Mucosa of rectum (tissue), 2 donors: Measurements from ENCODE around the gene ACOXL.

Experiments
- H3K27ac ChIP-seq, 2 donors: one replicate each; pipeline ENCODE4 v1.7.0; 2013; ENCODE audit warnings: inconsistent platforms in 2 of 2, low read depth in 2 of 2, low read length in 2 of 2
- H3K27me3 ChIP-seq, 2 donors: one replicate each; pipeline ENCODE4 v1.7.0; 2013; ENCODE audit warnings: low read length in 2 of 2; ENCODE audit not compliant: control insufficient read depth in 2 of 2, insufficient read depth in 2 of 2
- H3K36me3 ChIP-seq, 2 donors: one replicate each; pipeline ENCODE4 v1.7.0; 2013; ENCODE audit warnings: low read length in 2 of 2; ENCODE audit not compliant: control insufficient read depth in 2 of 2, insufficient read depth in 2 of 2
- H3K4me1 ChIP-seq, 2 donors: one replicate each; pipeline ENCODE4 v1.7.0; 2013; ENCODE audit warnings: low read length in 2 of 2, mild to moderate bottlenecking in 1 of 2; ENCODE audit not compliant: control insufficient read depth in 2 of 2, insufficient read depth in 2 of 2
- H3K4me3 ChIP-seq, 2 donors: one replicate each; pipeline ENCODE4 v1.7.0; 2013; ENCODE audit warnings: low read length in 2 of 2
- H3K9ac ChIP-seq, 2 donors: one replicate each; pipeline ENCODE4 v1.7.0; 2013; ENCODE audit warnings: low read length in 2 of 2, low read depth in 1 of 2, mild to moderate bottlenecking in 1 of 2
- H3K9me3 ChIP-seq, 2 donors: one replicate each; pipeline ENCODE4 v1.7.0; 2013; ENCODE audit warnings: low read length in 2 of 2; ENCODE audit not compliant: control insufficient read depth in 2 of 2
- donor health status: healthy.
- donor health status: Normal muscosa, but diverticular disease.

The ACOXL gene

DNA sequence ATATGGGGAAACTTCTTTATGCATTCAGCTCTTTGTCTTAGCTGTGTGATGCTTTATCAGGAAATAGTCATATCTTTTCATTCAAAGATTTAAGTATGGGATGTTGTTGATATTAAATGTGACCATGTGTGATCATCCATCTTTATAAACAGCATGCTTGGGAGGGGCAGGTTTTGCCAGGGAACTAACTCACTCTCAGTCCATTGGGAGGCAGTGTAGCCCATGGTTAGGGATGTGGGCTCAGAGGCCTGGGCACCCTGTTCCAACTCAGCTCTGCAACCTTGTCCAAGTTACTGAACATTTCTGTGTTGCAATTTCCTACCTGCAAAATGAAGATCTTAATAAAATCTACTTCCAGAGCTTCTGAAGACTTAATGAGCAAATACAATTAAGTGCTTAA lies 296.3 kb downstream of the ACOXL start:
- Histone ChIP-seq H3K27me3 (no peaks in the 10 kb centered on the region), H3K36me3 (no peaks in the 10 kb centered on the region), H3K27ac (peak overlapping the region in 1 of 2 donors; percentile 89), H3K9me3 (no peaks in the 10 kb centered on the region), H3K4me3 (no peak overlapping the region), H3K4me1 (peaks cover 38 to 58% of the 10 kb centered on the region in 2 donors), H3K9ac (no peak overlapping the region)

DNA sequence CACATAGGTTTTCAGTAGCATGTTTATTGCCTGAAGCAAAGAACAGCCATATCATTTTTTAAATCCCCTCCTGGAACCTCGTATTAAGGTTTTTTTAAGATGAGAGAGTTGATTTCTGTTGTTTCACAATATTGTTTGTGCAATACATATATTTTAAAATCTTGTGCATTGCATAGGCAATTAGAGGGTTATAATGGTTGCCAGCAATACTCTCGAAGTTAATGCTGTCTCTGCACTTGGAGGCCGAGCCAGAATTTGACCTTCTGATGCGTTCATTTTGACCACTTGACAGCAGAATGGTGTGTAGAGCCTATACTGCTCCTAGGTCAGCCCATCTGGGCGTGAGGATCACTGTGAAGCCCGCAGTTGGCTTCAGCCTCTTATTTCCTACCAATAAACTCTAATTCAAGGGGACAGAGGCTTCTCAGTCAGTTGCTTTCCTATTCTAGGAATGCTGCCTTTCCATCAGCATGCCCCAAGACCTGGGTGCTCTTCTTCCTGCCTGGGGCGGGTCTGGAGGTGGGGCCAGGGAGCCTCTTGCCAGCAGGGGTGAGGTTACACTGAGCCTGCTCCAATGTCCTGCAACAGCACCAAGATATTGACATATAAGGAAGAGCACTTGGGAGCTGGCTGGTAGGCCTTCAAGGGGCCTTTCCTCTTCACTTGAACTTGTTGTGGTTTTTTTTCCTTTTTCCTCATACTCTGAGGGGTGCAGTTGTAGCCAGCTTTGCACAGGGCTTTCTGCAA lies 297.0 kb downstream of the ACOXL start:
- Histone ChIP-seq H3K27me3 (no peaks in the 10 kb centered on the region), H3K4me3 (no peak overlapping the region), H3K4me1 (peaks cover 42 to 60% of the 10 kb centered on the region in 2 donors), H3K27ac (peak overlapping the region; percentile 85 to 89), H3K9me3 (no peaks in the 10 kb centered on the region), H3K9ac (peak overlapping the region in 1 of 2 donors; percentile 47), H3K36me3 (no peaks in the 10 kb centered on the region)

DNA sequence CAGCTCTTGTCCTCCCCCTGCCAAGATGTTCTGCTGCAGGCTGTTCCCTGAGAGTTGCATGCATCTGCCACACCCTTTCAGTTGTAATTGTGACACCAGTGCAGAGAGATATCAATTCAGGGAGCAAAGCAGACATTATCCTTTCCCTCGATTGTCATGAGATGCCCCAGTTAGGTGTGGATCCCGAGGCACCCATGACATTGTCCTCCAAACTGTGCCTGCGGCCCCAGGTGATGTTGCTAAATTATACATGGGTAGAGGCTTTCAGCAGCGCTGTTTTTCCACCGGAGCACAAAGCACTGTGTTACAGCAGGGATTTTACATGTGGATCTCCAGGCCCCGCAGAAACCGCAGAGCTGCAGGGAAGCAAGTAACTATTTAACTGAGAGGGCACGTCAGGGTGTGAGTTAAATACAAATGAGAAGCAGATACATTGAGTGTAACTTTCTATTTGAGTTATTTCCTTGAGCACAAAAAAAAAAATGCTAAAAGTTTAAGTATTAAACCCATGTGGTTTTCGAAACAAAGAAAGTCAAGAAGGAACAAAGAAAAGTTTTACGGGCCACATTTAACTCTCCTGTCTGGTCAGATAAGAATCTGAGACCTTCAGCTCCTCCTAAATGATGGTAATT lies 298.0 kb downstream of the ACOXL start:
- H3K36me3 ChIP-seq: no peaks in the 10 kb centered on the region
- peaks cover 46 to 53% of the 10 kb centered on the region in 2 donors for H3K4me1 ChIP-seq
- H3K27me3 ChIP-seq: no peaks in the 10 kb centered on the region
- H3K9me3 ChIP-seq: no peaks in the 10 kb centered on the region
- peak overlapping the region; percentile 85 to 89 for H3K27ac ChIP-seq
- H3K9ac ChIP-seq: peak overlapping the region; percentile 35 to 47
- H3K4me3 ChIP-seq: no peak overlapping the region

DNA sequence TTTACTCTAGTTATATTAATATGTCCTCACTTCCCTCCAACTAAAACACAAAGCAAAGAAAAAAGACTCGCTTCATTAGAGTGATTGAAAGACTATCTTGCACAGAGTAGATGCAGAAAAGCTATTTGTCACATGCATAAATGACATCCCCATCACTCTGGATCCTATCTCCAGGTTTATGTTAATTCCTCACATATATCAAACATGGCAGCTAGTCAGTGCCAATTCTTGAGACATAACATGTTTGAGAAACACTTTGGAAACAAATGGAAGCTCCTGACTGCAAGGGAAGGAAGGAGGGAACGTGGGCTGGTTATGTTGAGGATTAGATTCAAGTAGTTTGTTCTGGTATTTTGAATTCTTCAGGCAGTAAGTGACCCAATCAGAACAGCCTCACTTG lies 298.6 kb downstream of the ACOXL start:
- Histone ChIP-seq H3K36me3 (no peaks in the 10 kb centered on the region), H3K4me1 (peaks cover 46 to 52% of the 10 kb centered on the region in 2 donors), H3K27ac (peak overlapping the region; percentile 85 to 89)

DNA sequence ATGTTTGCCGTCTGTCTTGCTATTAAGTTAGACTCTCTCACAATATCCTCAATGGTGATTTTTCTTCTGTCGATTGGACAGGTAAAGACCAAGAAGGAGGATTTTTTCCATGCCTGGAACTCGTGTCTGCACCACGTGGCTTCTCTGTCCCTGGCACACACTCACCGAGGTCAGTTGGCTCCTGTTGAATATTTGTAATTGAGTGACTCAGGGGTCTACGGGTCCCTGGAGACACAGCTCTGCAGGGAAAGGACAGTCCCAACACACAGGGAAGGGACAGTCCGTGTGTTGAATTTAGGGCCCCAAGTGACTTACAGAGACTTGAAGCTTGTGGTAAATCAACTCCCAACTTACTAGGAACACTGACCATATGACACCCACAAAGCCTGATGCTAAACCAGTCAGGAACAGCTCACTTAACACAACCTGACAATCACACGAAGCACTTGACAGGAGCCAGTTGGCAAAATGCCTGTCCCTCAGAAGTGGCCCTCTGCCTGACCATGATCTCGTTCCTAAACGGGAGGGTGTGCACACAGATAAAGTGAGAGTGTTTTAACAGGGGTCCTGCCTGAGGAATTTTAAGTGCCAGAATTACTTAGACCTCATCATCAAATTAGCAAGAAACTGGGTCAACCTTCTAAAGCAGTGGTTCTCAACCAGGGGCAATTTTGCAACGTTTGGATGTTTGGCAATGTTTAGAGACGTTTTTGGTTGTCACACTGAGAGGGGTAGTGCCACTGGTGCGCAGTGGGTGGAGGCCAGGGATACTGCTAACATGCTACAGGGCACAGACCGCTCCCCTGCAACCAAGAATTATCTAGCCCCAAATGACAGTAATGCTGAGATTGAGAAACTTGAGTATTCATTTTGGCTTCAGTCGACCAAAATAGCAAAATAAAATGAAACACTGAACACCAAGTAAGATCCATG lies 299.4 kb downstream of the ACOXL start:
- peak overlapping the region in 1 of 2 donors; percentile 37 for H3K4me3 ChIP-seq
- no peaks in the 10 kb centered on the region for H3K27me3 ChIP-seq
- peak overlapping the region in 1 of 2 donors; percentile 50 for H3K9ac ChIP-seq
- H3K4me1 ChIP-seq: peaks cover 46 to 52% of the 10 kb centered on the region in 2 donors
- no peaks in the 10 kb centered on the region for H3K9me3 ChIP-seq
- no peaks in the 10 kb centered on the region for H3K36me3 ChIP-seq
- H3K27ac ChIP-seq: peak overlapping the region; percentile 85 to 92

More for the DNA sequence above, 298.6 kb downstream of the ACOXL start:
- H3K27me3 ChIP-seq: no peaks in the 10 kb centered on the region
- H3K4me3 ChIP-seq: no peak overlapping the region
- H3K9me3 ChIP-seq: no peaks in the 10 kb centered on the region
- no peak overlapping the region for H3K9ac ChIP-seq

DNA sequence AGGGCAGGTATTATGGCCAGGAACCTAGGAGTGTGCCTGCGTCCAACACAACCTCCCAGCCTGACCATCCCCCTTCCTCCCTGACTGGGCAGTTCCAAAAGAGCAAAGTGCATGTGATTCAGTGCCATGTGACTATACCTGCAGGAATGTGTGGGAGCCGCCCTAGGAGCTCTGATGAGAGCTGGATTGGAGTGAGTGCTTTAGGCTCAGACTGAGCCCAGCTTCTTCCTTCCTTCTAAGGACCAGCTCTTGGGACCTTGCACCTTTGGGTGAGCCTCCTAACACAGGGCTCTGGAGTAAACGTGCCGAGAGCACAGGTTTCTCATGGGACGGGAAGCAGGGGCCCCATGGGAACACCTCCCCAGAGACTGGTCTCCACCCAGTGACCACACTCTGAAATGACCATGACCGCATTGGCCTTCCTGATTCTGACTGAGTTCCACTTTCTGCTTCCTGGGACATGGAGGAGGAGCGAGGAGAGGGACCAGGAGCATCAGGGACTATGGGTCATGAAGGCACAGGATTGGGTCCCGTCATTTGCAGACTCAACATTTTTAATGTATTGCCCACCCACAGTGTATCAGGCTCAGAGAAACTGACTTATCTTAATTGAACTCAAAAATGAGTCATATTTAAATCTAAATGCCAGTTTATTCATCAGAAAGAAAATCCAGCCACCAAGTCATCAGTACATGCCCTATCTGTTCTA lies 300.5 kb downstream of the ACOXL start:
- peaks cover 46 to 52% of the 10 kb centered on the region in 2 donors for H3K4me1 ChIP-seq
- H3K4me3 ChIP-seq: peak overlapping the region; percentile 2 to 37
- H3K9me3 ChIP-seq: no peaks in the 10 kb centered on the region
- peak overlapping the region in 1 of 2 donors; percentile 50 for H3K9ac ChIP-seq
- peak overlapping the region; percentile 85 to 92 for H3K27ac ChIP-seq
- no peaks in the 10 kb centered on the region for H3K27me3 ChIP-seq
- H3K36me3 ChIP-seq: no peaks in the 10 kb centered on the region

DNA sequence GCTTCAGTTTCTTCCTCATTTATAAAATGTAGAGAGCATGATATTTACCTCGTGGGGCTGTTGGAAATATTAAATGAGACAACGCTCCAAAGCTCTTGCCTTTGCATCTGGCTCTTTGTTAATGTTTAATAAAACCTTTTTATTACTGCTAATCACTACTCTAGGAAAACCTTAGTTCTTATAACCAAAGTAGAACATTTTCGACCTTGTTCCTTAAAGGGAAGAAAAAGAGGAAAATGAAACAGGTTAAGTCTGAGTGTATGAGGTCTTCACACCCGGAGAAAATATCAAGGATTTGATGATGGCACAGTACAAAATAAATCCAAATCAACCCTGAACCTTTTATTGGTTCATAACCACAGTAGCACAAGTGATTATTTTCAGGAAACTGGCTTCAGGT lies 301.8 kb downstream of the ACOXL start:
- Histone ChIP-seq H3K36me3 (no peaks in the 10 kb centered on the region), H3K9me3 (no peaks in the 10 kb centered on the region), H3K4me3 (no peak overlapping the region), H3K4me1 (peaks cover 45 to 50% of the 10 kb centered on the region in 2 donors), H3K27me3 (no peaks in the 10 kb centered on the region), H3K27ac (peak overlapping the region; percentile 85 to 92), H3K9ac (no peak overlapping the region)

DNA sequence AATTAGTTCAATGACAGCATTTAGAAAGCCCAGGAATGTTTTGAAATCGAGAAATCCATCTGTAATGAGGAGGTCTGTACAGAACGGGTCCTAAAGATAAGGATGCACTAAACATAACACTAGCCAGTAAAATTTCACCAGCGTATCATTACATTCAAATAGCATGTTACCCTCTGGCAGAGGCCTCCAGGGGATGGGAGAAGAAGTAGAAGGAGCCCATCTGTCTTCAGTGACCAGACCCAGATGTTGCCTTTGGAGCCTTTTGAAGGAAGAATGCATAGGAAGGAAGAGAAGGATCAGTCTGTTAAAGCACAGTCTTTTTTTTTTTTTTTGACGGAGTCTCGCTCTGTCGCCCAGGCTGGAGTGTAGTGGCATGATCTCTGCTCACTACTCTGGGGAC lies 302.2 kb downstream of the ACOXL start:
- Histone ChIP-seq H3K9me3 (no peaks in the 10 kb centered on the region), H3K27me3 (no peaks in the 10 kb centered on the region), H3K36me3 (no peaks in the 10 kb centered on the region), H3K9ac (no peak overlapping the region), H3K4me1 (peaks cover 41 to 46% of the 10 kb centered on the region in 2 donors), H3K4me3 (no peak overlapping the region), H3K27ac (peak overlapping the region in 1 of 2 donors; percentile 85)

DNA sequence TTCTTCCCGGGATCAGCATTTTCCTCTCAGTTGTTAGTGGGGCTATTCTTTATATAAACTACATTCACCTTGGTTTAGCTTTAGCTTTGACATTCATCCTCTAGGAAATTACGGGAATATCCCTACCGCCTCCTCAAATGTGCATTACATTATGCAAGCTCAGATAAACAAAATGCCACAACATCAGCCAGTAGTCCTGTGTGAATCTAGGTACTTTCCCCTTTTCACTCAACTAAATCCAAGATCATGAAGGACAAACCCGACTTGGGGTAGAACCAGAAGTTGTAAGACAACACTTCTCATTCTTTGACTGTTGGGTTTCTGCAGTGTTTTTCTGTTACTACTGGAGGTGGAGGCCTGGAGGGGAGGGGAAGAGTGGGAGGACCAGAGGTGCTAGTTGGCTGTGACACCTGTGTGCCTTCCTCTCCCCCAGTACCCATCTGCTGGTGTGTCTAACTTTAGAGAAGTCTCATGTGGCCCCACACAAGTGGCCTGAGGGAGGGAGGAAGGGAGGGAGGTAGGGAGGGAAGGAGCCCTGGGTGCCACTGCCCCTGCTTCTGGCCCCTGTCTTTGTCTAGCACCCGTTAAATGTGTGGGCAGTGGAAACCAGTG lies 303.6 kb downstream of the ACOXL start:
- Histone ChIP-seq H3K36me3 (no peaks in the 10 kb centered on the region), H3K4me1 (peaks cover 30 to 32% of the 10 kb centered on the region in 2 donors), H3K9me3 (no peaks in the 10 kb centered on the region), H3K9ac (no peak overlapping the region), H3K27ac (no peak overlapping the region), H3K27me3 (no peaks in the 10 kb centered on the region), H3K4me3 (no peak overlapping the region)
